Nephron (organoid): ENCODE data around the gene ADGRB3.
"Not testable (repeated sequence)": the region's sequence is repeated elsewhere in the genome, so short reads cannot be mapped to it uniquely, and the experiment has no call there.

Experiments
- H3K27ac Mint-ChIP-seq, 3 experiments: 2 replicates each; pipeline ENCODE4 v1.8.0; 2020; ENCODE audit warnings: mixed read lengths in 3 of 3, mild to moderate bottlenecking in 2 of 3, moderate library complexity in 1 of 3
- H3K27me3 Mint-ChIP-seq: 2 replicates; pipeline ENCODE4 v1.8.0; 2021; ENCODE audit warnings: low read depth, mild to moderate bottlenecking, moderate library complexity, mixed read lengths
- H3K36me3 Mint-ChIP-seq: 2 replicates; pipeline ENCODE4 v1.8.0; 2020; ENCODE audit warnings: low read depth, mixed read lengths
- H3K4me1 Mint-ChIP-seq: 2 replicates; pipeline ENCODE4 v1.8.0; 2020; ENCODE audit warnings: mixed read lengths
- H3K4me3 Mint-ChIP-seq, 3 experiments: 2 replicates each; pipeline ENCODE4 v1.8.0; 2020; ENCODE audit warnings: mild to moderate bottlenecking in 3 of 3, mixed read lengths in 3 of 3, moderate library complexity in 2 of 3
- H3K9me3 Mint-ChIP-seq: 2 replicates; pipeline ENCODE4 v1.8.0; 2020; ENCODE audit warnings: mixed read lengths
- CTCF ChIP-seq, 3 experiments: fragments of 200-600 bp; sonication (generic); IDR thresholded peaks; one replicate each; pipeline ENCODE4 v1.5.0; 2021; ENCODE audit warnings: antibody characterized with exemption in 3 of 3; ENCODE audit not compliant: unreplicated experiment in 3 of 3

The ADGRB3 gene

GRCh38 chr6:68874747-68875146 lies 239.7 kb downstream of the ADGRB3 start:
- H3K36me3 Mint-ChIP-seq = no peaks in the 10 kb centered on the region

GRCh38 chr6:68875403-68875802 lies 240.3 kb downstream of the ADGRB3 start:
- TF ChIP-seq CTCF (IDR thresholded peaks at IDR 0.05; ENCODE audit: unreplicated experiment in 3 of 3) = no peak
- no peak overlapping the region for H3K4me3 Mint-ChIP-seq
- H3K27me3 Mint-ChIP-seq = no peaks in the 10 kb centered on the region
- H3K27ac Mint-ChIP-seq = no peak overlapping the region
- no peaks in the 10 kb centered on the region for H3K9me3 Mint-ChIP-seq
- H3K36me3 Mint-ChIP-seq = no peaks in the 10 kb centered on the region
- H3K4me1 Mint-ChIP-seq = no peaks in the 10 kb centered on the region

More at GRCh38 chr6:68874747-68875146, 239.7 kb downstream of the ADGRB3 start:
- Mint-ChIP-seq H3K27me3 (no peaks in the 10 kb centered on the region), H3K4me1 (no peaks in the 10 kb centered on the region), H3K27ac (no peak overlapping the region), H3K9me3 (no peaks in the 10 kb centered on the region), H3K4me3 (no peak overlapping the region)
- no peak for TF ChIP-seq CTCF (IDR thresholded peaks at IDR 0.05; ENCODE audit: unreplicated experiment in 3 of 3)

DNA sequence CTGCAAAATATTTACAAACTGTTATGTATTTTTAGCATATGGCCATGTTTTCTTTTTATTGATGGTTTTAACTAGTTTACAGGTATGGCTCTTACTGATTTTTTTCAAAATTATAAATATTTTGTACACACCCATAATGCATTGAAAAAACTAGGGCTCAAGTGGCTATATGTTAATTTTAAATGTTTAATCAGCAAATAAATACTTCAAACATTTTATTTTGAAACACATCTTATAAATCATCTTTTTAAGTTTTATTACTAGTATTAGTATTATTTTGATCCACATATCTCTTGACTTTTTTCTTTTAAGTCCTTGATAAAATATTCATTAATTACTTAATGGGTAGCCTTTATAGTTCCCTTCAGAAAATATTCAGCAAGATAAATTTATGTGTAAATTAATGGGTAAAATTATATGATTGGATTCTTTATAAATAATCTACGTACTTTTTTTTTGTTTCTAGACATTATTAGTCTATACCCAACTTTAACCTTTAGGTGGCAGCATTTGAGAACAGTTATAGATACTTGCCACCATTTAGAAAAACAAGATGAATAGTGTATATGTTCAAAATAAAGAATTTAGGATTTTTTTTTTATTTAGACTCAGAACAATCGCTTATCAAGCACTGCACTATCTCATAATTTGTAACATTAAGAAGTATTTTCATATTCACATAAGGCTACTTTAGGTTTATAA lies 241.9 kb downstream of the ADGRB3 start:
- no peak overlapping the region for H3K27ac Mint-ChIP-seq
- H3K36me3 Mint-ChIP-seq = no peaks in the 10 kb centered on the region
- H3K9me3 Mint-ChIP-seq = no peaks in the 10 kb centered on the region
- no peak overlapping the region for H3K4me3 Mint-ChIP-seq
- H3K4me1 Mint-ChIP-seq = no peaks in the 10 kb centered on the region
- peak; percentile 42 to 68 (median 43) for TF ChIP-seq CTCF (IDR thresholded peaks at IDR 0.05; ENCODE audit: unreplicated experiment in 3 of 3)
- no peaks in the 10 kb centered on the region for H3K27me3 Mint-ChIP-seq

GRCh38 chr6:68880050-68880813 lies 245.2 kb downstream of the ADGRB3 start:
- Mint-ChIP-seq H3K9me3 (no peaks in the 10 kb centered on the region), H3K36me3 (no peaks in the 10 kb centered on the region), H3K27ac (no peak overlapping the region), H3K27me3 (no peaks in the 10 kb centered on the region), H3K4me1 (no peaks in the 10 kb centered on the region), H3K4me3 (no peak overlapping the region)
- TF ChIP-seq CTCF (IDR thresholded peaks at IDR 0.05; ENCODE audit: unreplicated experiment in 3 of 3) = no peak

DNA sequence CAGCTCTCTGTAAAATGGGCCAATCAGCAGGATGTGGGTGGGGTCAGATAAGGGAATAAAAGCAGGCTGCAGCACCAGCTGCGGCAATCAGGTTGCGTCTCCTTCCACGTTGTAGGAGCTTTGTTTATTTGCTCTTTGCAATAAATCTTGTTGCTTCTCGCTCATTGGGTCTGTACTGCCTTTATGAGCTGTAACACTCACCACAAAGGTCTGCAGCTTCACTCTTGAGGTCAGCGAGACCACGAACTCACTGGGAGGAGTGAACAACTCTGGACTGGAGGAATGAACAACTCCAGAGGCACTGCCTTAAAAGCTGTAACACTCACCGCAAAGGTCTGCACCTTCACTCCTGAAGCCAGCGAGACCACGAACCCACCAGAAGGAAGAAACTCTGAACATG lies 248.2 kb downstream of the ADGRB3 start:
- not testable (repeated sequence) for H3K36me3 Mint-ChIP-seq, H3K4me1 Mint-ChIP-seq, H3K4me3 Mint-ChIP-seq, H3K9me3 Mint-ChIP-seq, H3K27me3 Mint-ChIP-seq, H3K27ac Mint-ChIP-seq

DNA sequence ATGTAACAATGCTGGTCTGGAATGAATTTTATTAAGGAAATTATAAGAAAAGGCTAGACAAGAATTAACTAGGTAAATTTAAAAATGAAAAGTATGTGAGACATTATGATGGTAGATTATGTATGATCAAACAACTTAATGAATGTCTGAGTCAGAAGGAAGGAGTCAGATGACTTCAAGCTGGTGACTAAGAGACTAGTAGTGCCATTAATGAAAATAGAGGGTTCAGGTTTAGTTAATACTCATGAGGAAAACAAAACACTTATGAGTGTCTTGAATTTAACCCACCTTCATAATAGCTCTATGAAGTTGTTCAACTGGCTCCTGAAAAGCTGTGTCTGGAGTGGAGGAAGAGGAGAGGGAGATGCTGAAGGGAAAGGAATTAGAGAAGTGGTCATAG lies 256.3 kb downstream of the ADGRB3 start:
- peaks cover 6% of the 10 kb centered on the region for H3K9me3 Mint-ChIP-seq
- H3K4me1 Mint-ChIP-seq = no peaks in the 10 kb centered on the region
- no peaks in the 10 kb centered on the region for H3K36me3 Mint-ChIP-seq
- H3K27me3 Mint-ChIP-seq = no peaks in the 10 kb centered on the region
- H3K4me3 Mint-ChIP-seq = no peak overlapping the region
- H3K27ac Mint-ChIP-seq = no peak overlapping the region
- no peak for TF ChIP-seq CTCF (IDR thresholded peaks at IDR 0.05; ENCODE audit: unreplicated experiment in 3 of 3)
